Panc1 (cell line): ENCODE measurements around the gene BICRA. TPM values are rescaled to one million over a fixed set of nuclear protein-coding genes. Genes with fewer than 3 reads are reported as not detected.

Experiments used
- ATAC-seq: fragments of 200-7000 bp; cut with Tn5 transposase; 2 replicates; pipeline ENCODE4 v1.9.1; 2020; ENCODE audit warnings: mild to moderate bottlenecking, moderate library complexity
- BruUV-seq: library from RNA; stranded (reverse); fragments of 400-500 nt; replicated peaks from 2 replicates; lab custom pipeline; 2021; lab: Mats Ljungman, UMichigan
- CTCF ChIA-PET: fragments of 300-600 bp; sonication (Branson Sonifier 250); formaldehyde crosslinking; loops from one replicate; lab custom pipeline; 2022; ENCODE audit warnings: antibody characterized with exemption; lab: Charles Lee
- POLR2A ChIA-PET: fragments of 300-600 bp; sonication (Branson Sonifier 250); formaldehyde crosslinking; loops from one replicate; lab custom pipeline; 2022; ENCODE audit warnings: antibody characterized with exemption; lab: Charles Lee
- DNase-seq: peaks from one replicate; pipeline ENCODE4 v3.0.0-alpha.2; 2010; ENCODE audit warnings: low read depth, low spot score
- H3K27ac ChIP-seq: 2 replicates; pipeline ENCODE4 v1.5.1; 2011; ENCODE audit warnings: mild to moderate bottlenecking, low read length, inconsistent platforms
- H3K27me3 ChIP-seq: fragments of 200-500 bp; sonication (Bioruptor generic); 2 replicates; pipeline ENCODE4 v1.6.0; 2014; ENCODE audit warnings: low read length, inconsistent platforms; ENCODE audit not compliant: control insufficient read depth, insufficient read depth
- H3K36me3 ChIP-seq: fragments of 200-500 bp; sonication (Bioruptor generic); 2 replicates; pipeline ENCODE4 v1.5.1; 2014; ENCODE audit warnings: inconsistent platforms, mild to moderate bottlenecking, low read length, moderate library complexity; ENCODE audit not compliant: control insufficient read depth, insufficient read depth
- H3K4me1 ChIP-seq: 2 replicates; pipeline ENCODE4 v1.5.1; 2011; ENCODE audit warnings: inconsistent platforms, mild to moderate bottlenecking, low read length, moderate library complexity; ENCODE audit not compliant: control insufficient read depth, insufficient read depth
- H3K4me3 ChIP-seq, 2 experiments: 2 replicates each; pipeline ENCODE4 v1.5.1; 2011 to 2012; ENCODE audit warnings: low read depth in 2 of 2, low read length in 2 of 2, mild to moderate bottlenecking in 2 of 2, inconsistent platforms in 1 of 2, moderate library complexity in 1 of 2
- H3K9me3 ChIP-seq: fragments of 200-500 bp; sonication (Bioruptor generic); 2 replicates; pipeline ENCODE4 v1.5.1; 2014; ENCODE audit warnings: low read depth, mild to moderate bottlenecking, inconsistent platforms, low read length, moderate library complexity; ENCODE audit not compliant: control insufficient read depth, insufficient read depth
- CTCF ChIP-seq: fragments of 450-650 bp; IDR thresholded peaks from 2 replicates; pipeline ENCODE4 v1.5.1; 2017; ENCODE audit warnings: mild to moderate bottlenecking
- POLR2AphosphoS5 ChIP-seq: IDR thresholded peaks from 2 replicates; pipeline ENCODE4 v1.6.1; 2012; ENCODE audit warnings: mild to moderate bottlenecking, low read depth, low read length, moderate library complexity
- REST ChIP-seq, 2 experiments: IDR thresholded peaks; 2 replicates each; pipeline ENCODE4 v1.6.1; 2011 to 2012; ENCODE audit warnings: low read depth in 2 of 2, control low read depth in 1 of 2, low read length in 1 of 2, mild to moderate bottlenecking in 1 of 2, moderate library complexity in 1 of 2; ENCODE audit not compliant: insufficient read depth in 1 of 2
- SIN3A ChIP-seq: IDR thresholded peaks from 2 replicates; pipeline ENCODE4 v1.6.1; 2012; ENCODE audit warnings: low read depth, mild to moderate bottlenecking, low read length, moderate library complexity, borderline replicate concordance; ENCODE audit not compliant: insufficient read depth
- TCF7L2 ChIP-seq: IDR thresholded peaks from 2 replicates; pipeline ENCODE4 v1.6.1; 2011; ENCODE audit warnings: mild to moderate bottlenecking, low read depth, low read length, inconsistent platforms
- in situ Hi-C: cut with HindIII; loops from 2 replicates; pipeline ENCODE4 v1.10.0; 2016; ENCODE audit warnings: low sequenced_read_pairs, low pct_unique_long_range_greater_than_20kb
- intact Hi-C: fragments of 100-400 bp; cut with micrococcal nuclease; formaldehyde crosslinking; loops from one replicate; pipeline ENCODE4 v1.10.0; 2022; ENCODE audit not compliant: unreplicated experiment
- total RNA-seq: library from RNA; stranded (reverse); gene quantifications from one replicate; pipeline ENCODE4 v1.2.1, GENCODE V29; 2021; ENCODE audit not compliant: unreplicated experiment

The BICRA gene
- total RNA-seq, 1 experiment from 2014 or later: 13.7 TPM

- in situ Hi-C loops: no loop called here
- Histone ChIP-seq H3K27me3 (no peaks in the 10 kb centered on the region), H3K36me3 (no peaks in the 10 kb centered on the region), H3K27ac (no peak overlapping the region), H3K9me3 (no peaks in the 10 kb centered on the region), H3K4me3 (no peak overlapping the region), H3K4me1 (peaks cover 11% of the 10 kb centered on the region; the same call in 1 of the 2 replicates)
- intact Hi-C loops: no loop called here
- ChIA-PET POLR2A (no interaction called here), CTCF (no interaction called here)
- TF ChIP-seq SIN3A (no peak), TCF7L2 (no peak)
- BruUV-seq: no TSS peak
- ATAC-seq: no peak
- no peak for DNase-seq
These were observed 42.2 kb downstream of the BICRA start for GRCh38 chr19:47651132-47651531.

GRCh38 chr19:47651691-47652090 is 42.8 kb downstream of the BICRA start:
- no peak for ATAC-seq
- no peaks in the 10 kb centered on the region for H3K9me3 ChIP-seq
- H3K4me1 ChIP-seq: peaks cover 11% of the 10 kb centered on the region; the same call in 1 of the 2 replicates
- no TSS peak for BruUV-seq
- no peak overlapping the region for H3K4me3 ChIP-seq
- POLR2A ChIA-PET: no interaction called here
- TF ChIP-seq SIN3A (no peak), POLR2AphosphoS5 (no peak), TCF7L2 (no peak), REST (IDR thresholded peaks at IDR 0.05; ENCODE audit: insufficient read depth in 1 of 2, low read depth in 2 of 2, low read length in 1 of 2) (no peak), CTCF (no peak)
- DNase-seq: no peak
- CTCF ChIA-PET: no interaction called here
- H3K36me3 ChIP-seq: no peaks in the 10 kb centered on the region
- in situ Hi-C loops: no loop called here
- intact Hi-C loops: no loop called here
- H3K27me3 ChIP-seq: no peaks in the 10 kb centered on the region
- H3K27ac ChIP-seq: no peak overlapping the region

GRCh38 chr19:47652285-47652684 is 43.4 kb downstream of the BICRA start:
- no peak for DNase-seq
- TF ChIP-seq SIN3A (no peak), POLR2AphosphoS5 (no peak), REST (IDR thresholded peaks at IDR 0.05; ENCODE audit: insufficient read depth in 1 of 2, low read depth in 2 of 2, low read length in 1 of 2) (no peak), TCF7L2 (no peak)

More at GRCh38 chr19:47652285-47652684, 43.4 kb downstream of the BICRA start:
- no TSS peak for BruUV-seq
- no peak overlapping the region for H3K27ac ChIP-seq
- ChIA-PET POLR2A (no interaction called here), CTCF (no interaction called here)
- peaks cover 10% of the 10 kb centered on the region; the same call in 1 of the 2 replicates for H3K4me1 ChIP-seq
- H3K9me3 ChIP-seq: no peaks in the 10 kb centered on the region
- in situ Hi-C loops (no loop called here), intact Hi-C loops (no loop called here)
- no peak for ATAC-seq
- no peaks in the 10 kb centered on the region for H3K27me3 ChIP-seq
- H3K4me3 ChIP-seq: no peak overlapping the region
- H3K36me3 ChIP-seq: no peaks in the 10 kb centered on the region
